Measurements from ENCODE around the gene PIGW. TPM values are rescaled to one million over a fixed set of nuclear protein-coding genes. Genes with fewer than 3 reads are reported as not detected.

Gene PIGW, protein sequence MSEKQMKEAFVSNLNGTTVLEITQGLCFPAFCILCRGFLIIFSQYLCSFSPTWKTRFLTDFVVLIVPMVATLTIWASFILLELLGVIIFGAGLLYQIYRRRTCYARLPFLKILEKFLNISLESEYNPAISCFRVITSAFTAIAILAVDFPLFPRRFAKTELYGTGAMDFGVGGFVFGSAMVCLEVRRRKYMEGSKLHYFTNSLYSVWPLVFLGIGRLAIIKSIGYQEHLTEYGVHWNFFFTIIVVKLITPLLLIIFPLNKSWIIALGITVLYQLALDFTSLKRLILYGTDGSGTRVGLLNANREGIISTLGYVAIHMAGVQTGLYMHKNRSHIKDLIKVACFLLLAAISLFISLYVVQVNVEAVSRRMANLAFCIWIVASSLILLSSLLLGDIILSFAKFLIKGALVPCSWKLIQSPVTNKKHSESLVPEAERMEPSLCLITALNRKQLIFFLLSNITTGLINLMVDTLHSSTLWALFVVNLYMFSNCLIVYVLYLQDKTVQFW
- total RNA-seq, result 6.6 and 9.0 TPM in 2 replicates

DNA sequence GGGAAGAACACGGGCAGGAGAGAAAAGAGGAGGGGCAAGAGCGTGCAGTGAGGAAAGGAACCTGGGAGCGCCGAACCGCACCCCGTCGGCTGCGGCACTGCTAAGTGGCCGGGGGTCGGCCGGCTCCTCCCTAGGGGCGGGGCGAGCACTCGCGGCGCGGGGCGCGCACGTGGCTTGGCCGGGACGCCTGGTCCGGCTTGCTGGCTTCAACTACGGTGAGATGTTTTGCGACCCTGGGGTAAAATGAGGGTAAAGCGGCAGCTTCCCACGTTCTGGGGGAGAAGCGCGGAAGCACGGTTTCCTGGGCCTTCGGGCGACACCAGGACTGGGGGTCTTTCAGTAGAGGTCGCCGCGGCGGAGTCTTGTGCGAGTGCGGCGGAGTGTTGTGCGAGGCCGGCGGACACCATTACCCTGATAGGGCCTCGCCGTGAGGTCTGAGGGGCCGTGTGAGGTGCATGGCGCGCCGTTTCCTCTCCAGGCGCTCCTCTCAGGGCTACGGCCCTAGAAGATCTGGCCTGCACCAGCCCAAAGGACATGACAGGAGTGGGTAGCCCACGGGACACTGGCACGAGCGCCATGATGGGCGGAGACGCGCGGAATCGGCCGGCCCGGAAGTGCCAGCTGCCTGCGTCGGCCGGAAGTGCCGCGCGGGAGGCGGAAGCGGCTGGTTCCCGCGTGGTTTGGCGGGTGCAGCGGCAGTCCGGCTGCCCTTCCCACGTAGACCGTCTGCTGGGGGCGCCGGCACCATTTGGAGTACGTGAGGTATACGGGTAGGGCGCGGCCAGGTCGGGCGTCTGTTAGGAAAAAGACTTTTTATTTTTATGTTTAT lies at the start of gene PIGW, which contains the start of gene MYO19:
TSS of gene PIGW (plus strand) at position 148 of the 829 bp plus-strand sequence. CDS start 2,115 bp downstream, outside the sequence.
TSS of gene MYO19 (minus strand) at position 29 of the 829 bp plus-strand sequence. CDS start 2,330 bp downstream, outside the sequence.

DNA sequence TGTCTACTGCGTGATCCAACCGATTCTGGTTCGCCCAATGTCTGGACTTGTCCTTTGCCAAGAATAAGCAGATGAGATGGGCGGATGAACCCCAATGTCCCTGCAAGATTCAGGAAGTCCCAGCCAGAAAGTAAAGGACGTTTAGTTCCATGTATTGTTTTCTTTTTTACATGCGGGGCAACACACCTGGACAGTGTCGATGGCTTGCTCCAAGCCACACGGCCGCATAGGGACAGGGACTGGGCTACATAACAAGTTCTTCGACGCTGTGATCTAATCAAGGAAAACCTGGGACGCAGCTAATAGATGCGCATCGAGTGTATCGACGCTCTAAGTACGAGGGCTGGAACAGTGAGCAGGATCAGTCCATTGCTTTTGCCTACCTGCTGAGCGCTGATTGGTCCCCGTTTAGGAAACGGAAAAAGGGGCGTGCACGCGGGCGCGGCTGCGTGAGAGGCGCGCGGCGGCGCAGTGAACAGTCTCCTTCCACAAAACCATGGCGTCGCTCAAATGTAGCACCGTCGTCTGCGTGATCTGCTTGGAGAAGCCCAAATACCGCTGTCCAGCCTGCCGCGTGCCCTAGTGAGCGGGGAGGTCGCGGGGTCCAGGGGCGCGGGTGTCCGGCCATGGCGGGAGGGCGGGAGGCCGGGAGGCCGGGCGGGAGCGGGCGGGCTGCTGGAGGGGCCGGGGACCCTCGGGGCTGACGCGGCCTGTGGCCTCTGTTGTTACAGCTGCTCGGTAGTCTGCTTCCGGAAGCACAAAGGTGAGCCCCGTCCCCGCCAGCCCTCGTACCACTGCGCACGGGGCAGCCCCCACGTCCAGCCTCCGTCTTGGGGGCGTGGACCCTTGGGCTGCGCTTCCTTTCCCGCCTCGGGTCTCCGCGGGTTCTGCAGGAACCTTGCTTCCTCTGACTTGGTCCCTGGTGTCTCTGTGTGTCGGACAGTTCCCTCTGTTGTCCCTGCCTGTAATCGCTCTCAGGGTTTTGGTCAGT lies 48.3 kb upstream of the PIGW start, which contains the start of gene ZNHIT3:
TSS of gene ZNHIT3 (plus strand) at position 478 of the 991 bp plus-strand sequence. CDS start at position 497, 19 bp downstream.

DNA sequence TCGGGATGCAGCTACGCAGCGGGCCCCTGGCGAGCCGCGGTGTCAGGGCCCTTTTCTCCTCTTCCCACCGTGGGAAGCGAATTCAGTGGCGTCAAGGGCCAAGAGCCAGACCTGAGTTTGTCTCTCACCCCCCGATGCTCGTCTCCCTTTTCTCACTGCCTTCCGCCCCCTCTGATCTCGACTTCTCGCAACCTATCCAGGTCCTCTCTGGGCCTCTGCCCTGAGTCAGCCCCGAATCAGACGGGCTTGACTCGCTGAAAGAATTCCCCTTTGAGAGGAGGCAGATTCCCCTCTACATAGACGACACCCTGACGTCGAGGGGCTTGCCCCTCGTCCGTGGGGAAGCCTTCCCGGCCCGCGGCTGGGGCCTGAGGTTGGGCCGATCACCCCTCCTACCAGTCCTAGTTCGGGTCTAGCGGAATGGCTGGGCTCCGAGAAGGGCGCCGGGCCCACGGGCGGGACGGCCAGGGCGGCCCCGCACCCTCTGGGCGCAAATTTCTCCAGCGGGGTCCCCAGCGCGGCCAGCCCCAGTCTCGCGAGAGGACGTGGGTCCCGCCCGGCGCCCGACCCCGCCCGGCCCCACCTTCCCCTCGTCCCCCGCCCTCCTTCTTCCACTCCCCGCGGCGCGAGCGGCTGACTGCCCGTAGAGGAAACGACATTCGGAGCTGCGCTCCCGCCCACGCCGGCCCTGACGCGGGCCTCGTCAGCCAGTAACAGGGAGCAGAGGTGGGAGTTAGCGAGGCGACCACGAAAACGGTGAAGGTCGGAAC lies 9.7 kb downstream of the PIGW start, which contains the start of gene GGNBP2:
TSS of gene GGNBP2 (plus strand) at position 613 of the 770 bp plus-strand sequence. CDS start 806 bp downstream, outside the sequence.

Small RNA genes within 50 kb of the gene (small RNA-seq; reads per million reads assigned to genes)
- not detected for gene RNA5SP439

Other genes with a start within 250 kb of the PIGW start
- not detected in 2 replicates for gene TBC1D3G, start 211.1 kb upstream of the PIGW start, total RNA-seq
- gene TBC1D3H, start 146.6 kb upstream of the PIGW start, total RNA-seq, result not detected in 2 replicates
- gene ZNHIT3, start 48.3 kb upstream of the PIGW start, total RNA-seq, result 14.7 and 15.1 TPM in 2 replicates
- 52.9 and 73.5 TPM in 2 replicates for gene MYO19, start 119 bp upstream of the PIGW start, total RNA-seq
- 46.5 and 48.1 TPM in 2 replicates for gene GGNBP2, start 9.9 kb downstream of the PIGW start, total RNA-seq
- 5.1 and 9.6 TPM in 2 replicates for gene DHRS11, start 56.9 kb downstream of the PIGW start, total RNA-seq
- 4.4 and 5.1 TPM in 2 replicates for gene MRM1, start 66.6 kb downstream of the PIGW start, total RNA-seq